ENCODE results near the gene COBL.

DNA sequence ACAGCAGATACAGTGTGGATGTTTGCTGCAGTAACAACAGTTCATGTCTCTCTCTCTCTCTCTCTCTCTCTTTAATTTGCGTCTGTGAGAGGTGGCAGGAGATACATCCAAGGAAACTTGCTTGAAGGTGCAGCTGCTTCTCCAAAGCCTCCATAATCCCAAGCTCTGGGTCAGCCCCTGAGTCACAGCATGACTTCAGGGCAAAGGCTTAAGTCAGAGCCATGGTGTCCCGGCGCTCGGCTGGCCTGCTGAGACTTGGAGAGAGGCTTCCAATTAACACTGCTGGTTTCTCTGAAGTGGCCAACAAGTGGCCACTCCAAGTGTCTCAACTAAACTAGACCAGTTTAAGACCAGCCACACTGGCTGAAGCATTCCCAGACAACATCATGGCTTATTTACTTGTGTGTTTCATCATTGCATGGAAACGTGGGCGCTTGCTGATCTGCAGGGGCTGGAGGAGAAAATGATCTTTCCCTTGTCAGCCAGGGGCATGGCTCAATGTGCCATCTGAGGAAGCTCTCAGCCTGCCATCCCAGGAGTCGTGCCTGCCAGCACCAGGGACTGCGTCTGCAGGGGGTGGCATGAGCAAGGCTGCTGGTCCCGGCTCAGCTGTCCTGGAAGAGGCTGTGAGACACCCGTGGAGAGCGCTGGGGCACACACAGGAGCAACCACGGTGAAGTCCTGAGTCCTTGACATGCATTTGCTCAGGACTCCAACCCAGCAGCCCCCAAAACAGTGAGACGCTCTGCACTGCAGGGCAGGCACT is 254.2 kb downstream of the COBL start:
- TF ChIP-seq, protein P1, sequence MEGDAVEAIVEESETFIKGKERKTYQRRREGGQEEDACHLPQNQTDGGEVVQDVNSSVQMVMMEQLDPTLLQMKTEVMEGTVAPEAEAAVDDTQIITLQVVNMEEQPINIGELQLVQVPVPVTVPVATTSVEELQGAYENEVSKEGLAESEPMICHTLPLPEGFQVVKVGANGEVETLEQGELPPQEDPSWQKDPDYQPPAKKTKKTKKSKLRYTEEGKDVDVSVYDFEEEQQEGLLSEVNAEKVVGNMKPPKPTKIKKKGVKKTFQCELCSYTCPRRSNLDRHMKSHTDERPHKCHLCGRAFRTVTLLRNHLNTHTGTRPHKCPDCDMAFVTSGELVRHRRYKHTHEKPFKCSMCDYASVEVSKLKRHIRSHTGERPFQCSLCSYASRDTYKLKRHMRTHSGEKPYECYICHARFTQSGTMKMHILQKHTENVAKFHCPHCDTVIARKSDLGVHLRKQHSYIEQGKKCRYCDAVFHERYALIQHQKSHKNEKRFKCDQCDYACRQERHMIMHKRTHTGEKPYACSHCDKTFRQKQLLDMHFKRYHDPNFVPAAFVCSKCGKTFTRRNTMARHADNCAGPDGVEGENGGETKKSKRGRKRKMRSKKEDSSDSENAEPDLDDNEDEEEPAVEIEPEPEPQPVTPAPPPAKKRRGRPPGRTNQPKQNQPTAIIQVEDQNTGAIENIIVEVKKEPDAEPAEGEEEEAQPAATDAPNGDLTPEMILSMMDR (IDR thresholded peaks at IDR 0.05): no peak
- TF ChIP-seq POLR2A (IDR thresholded peaks at IDR 0.05): no peak

Measured in prostate gland (tissue), 2 donors.